K562 (cell line): ENCODE results near the gene TALDO1. TPM values are rescaled to one million over a fixed set of nuclear protein-coding genes. Genes with fewer than 3 reads are reported as not detected.

ENCODE experiments used
- COPS2 ChIP-seq: fragments of 450-650 bp; conservative IDR thresholded peaks from 2 replicates; pipeline ENCODE4 v1.6.1; 2016; ENCODE audit warnings: mild to moderate bottlenecking, moderate library complexity
- CTBP1 ChIP-seq: fragments of 450-650 bp; IDR thresholded peaks from 2 replicates; pipeline ENCODE4 v1.6.1; 2016; ENCODE audit warnings: borderline replicate concordance
- FOXA3 ChIP-seq, 2 experiments: fragments of 450-650 bp in 1 of 2; sonication (generic) in 1 of 2; formaldehyde crosslinking; IDR thresholded peaks in 1 of 2; conservative IDR thresholded peaks in 1 of 2; 2 replicates each; pipeline versions ENCODE4 v1.4.0 to v1.8.0; 2020 to 2022; ENCODE audit warnings: mild to moderate bottlenecking in 2 of 2, missing genetic modification reagents in 1 of 2
- HEY1 ChIP-seq: fragments of 250-450 bp; sonication (Bioruptor Pico); IDR thresholded peaks from 2 replicates; pipeline ENCODE4 v1.5.0; 2020; ENCODE audit warnings: mild to moderate bottlenecking, moderate library complexity, borderline replicate concordance
- HMG20B ChIP-seq: fragments of 250-450 bp; sonication (Bioruptor Pico); IDR thresholded peaks from 2 replicates; pipeline ENCODE4 v1.5.0; 2021; ENCODE audit warnings: mild to moderate bottlenecking
- KLF13 ChIP-seq: fragments of 450-650 bp; IDR thresholded peaks from 2 replicates; pipeline ENCODE4 v1.6.1; 2016; ENCODE audit warnings: missing genetic modification characterization, low read depth, mild to moderate bottlenecking, missing compliant biosample characterization, moderate library complexity, borderline replicate concordance
- MED1 ChIP-seq: sonication (generic); formaldehyde crosslinking; IDR thresholded peaks from 2 replicates; pipeline ENCODE4 v1.8.1; 2023; ENCODE audit warnings: missing genetic modification reagents, borderline replicate concordance
- MYC ChIP-seq, 2 experiments: fragments of 250-450 bp in 1 of 2; sonication (Bioruptor Pico) in 1 of 2; IDR thresholded peaks; 2 replicates each; pipeline versions ENCODE4 v1.5.1 to v1.6.1; 2012 to 2021; ENCODE audit warnings: low read depth in 2 of 2, borderline replicate concordance in 1 of 2, improper control_type of control experiment in 1 of 2, low read length in 1 of 2, mild to moderate bottlenecking in 1 of 2, moderate library complexity in 1 of 2
- RBFOX2 ChIP-seq: fragments of 200-400 bp; formaldehyde crosslinking; IDR thresholded peaks from 2 replicates; pipeline ENCODE4 v1.6.1; 2017; ENCODE audit warnings: low read depth, mild to moderate bottlenecking, low read length, moderate library complexity
- RBM22 ChIP-seq: fragments of 200-400 bp; formaldehyde crosslinking; IDR thresholded peaks from 2 replicates; pipeline ENCODE4 v1.6.1; 2018; ENCODE audit warnings: low read length, low read depth; ENCODE audit not compliant: poor library complexity, severe bottlenecking
- RUNX1 ChIP-seq: sonication (generic); IDR thresholded peaks from 2 replicates; pipeline ENCODE4 v1.6.1; 2016; ENCODE audit warnings: antibody characterized with exemption, low read depth
- SMC3 ChIP-seq: conservative IDR thresholded peaks from 2 replicates; pipeline ENCODE4 v1.6.1; 2011; ENCODE audit warnings: low read depth, low read length, improper control_type of control experiment; ENCODE audit not compliant: insufficient read depth
- SP2 ChIP-seq: IDR thresholded peaks from 2 replicates; pipeline ENCODE4 v1.6.1; 2011; ENCODE audit warnings: mild to moderate bottlenecking, low read depth, low read length, moderate library complexity; ENCODE audit not compliant: poor library complexity, severe bottlenecking; ENCODE audit errors: extremely low read depth
- SRSF1 ChIP-seq: fragments of 200-400 bp; formaldehyde crosslinking; IDR thresholded peaks from 2 replicates; pipeline ENCODE4 v1.6.1; 2017; ENCODE audit warnings: mild to moderate bottlenecking, low read depth, low read length, moderate library complexity
- SRSF7 ChIP-seq: fragments of 200-400 bp; formaldehyde crosslinking; optimal IDR thresholded peaks from 2 replicates; pipeline ENCODE3; 2017; ENCODE audit warnings: mild to moderate bottlenecking, low read depth, low read length
- STAT5B ChIP-seq: fragments of 250-450 bp; sonication (Bioruptor Pico); IDR thresholded peaks from 2 replicates; pipeline ENCODE4 v1.8.0; 2021; ENCODE audit warnings: mild to moderate bottlenecking, inconsistent platforms
- TEAD2 ChIP-seq: fragments of 450-650 bp; IDR thresholded peaks from 2 replicates; pipeline ENCODE4 v1.6.1; 2016; ENCODE audit warnings: missing genetic modification characterization, control low read depth, missing compliant biosample characterization
- TRIM24 ChIP-seq, 2 experiments: fragments of 450-650 bp; IDR thresholded peaks; 2 replicates each; pipeline ENCODE4 v1.6.1; 2016
- ZBTB1 ChIP-seq: sonication (generic); formaldehyde crosslinking; IDR thresholded peaks from 2 replicates; pipeline ENCODE4 v1.8.1; 2023; ENCODE audit warnings: missing genetic modification reagents, low read depth, mild to moderate bottlenecking, borderline replicate concordance
- ZC3H8 ChIP-seq: fragments of 450-650 bp; IDR thresholded peaks from 2 replicates; pipeline ENCODE4 v1.6.1; 2017
- ZNF121 ChIP-seq: sonication (generic); formaldehyde crosslinking; conservative IDR thresholded peaks from 2 replicates; pipeline ENCODE4 v1.8.0; 2022; ENCODE audit warnings: missing genetic modification reagents
- ZNF134 ChIP-seq: fragments of 250-450 bp; sonication (Bioruptor Pico); conservative IDR thresholded peaks from 2 replicates; pipeline ENCODE4 v1.4.0; 2020
- ZNF253 ChIP-seq: fragments of 250-450 bp; sonication (Bioruptor Pico); conservative IDR thresholded peaks from 2 replicates; pipeline ENCODE4 v1.6.1; 2021; ENCODE audit warnings: mild to moderate bottlenecking
- ZNF41 ChIP-seq: fragments of 250-450 bp; sonication (Bioruptor Pico); conservative IDR thresholded peaks from 2 replicates; pipeline ENCODE4 v1.4.0; 2020; ENCODE audit warnings: mild to moderate bottlenecking
- ZNF444 ChIP-seq: fragments of 250-450 bp; sonication (Bioruptor Pico); IDR thresholded peaks from 2 replicates; pipeline ENCODE4 v1.4.0; 2020; ENCODE audit warnings: mild to moderate bottlenecking, moderate library complexity
- ZNF57 ChIP-seq: fragments of 450-650 bp; formaldehyde crosslinking; IDR thresholded peaks from 2 replicates; pipeline ENCODE4 v1.4.0; 2020; ENCODE audit warnings: mild to moderate bottlenecking, moderate library complexity
- ZNF717 ChIP-seq: fragments of 250-450 bp; sonication (Bioruptor Pico); IDR thresholded peaks from 2 replicates; pipeline ENCODE4 v1.5.0; 2021
- polyA plus RNA-seq, 8 experiments: library from polyadenylated mRNA; depleted of rRNA in 4 of 8; stranded (reverse) in 5 of 8; unstranded in 3 of 8; fragments of >200 nt; fragmentation: Nextera tagmentation in 2 of 8; fragmentation: Illumina TruSeq in 1 of 8; extraction: Ambion mirVana in 2 of 8; extraction: Trizol in 1 of 8; gene quantifications; 2 replicates each; pipeline versions ENCODE4 v1.2.1 to v1.2.3, GENCODE V29; 2011 to 2014; ENCODE audit warnings: inconsistent platforms in 1 of 8, missing spikeins in 1 of 8
- total RNA-seq, 7 experiments: library from RNA; depleted of rRNA in 6 of 7; stranded (reverse); fragments of >200 nt in 6 of 7; fragmentation: Illumina TruSeq in 2 of 7; extraction: Trizol in 2 of 7; gene quantifications; 2 replicates each; pipeline versions ENCODE4 v1.2.1 to v1.2.3, GENCODE V29; 2011 to 2021; ENCODE audit warnings: low replicate concordance in 1 of 7
- TF ChIP-seq, protein P1 (sequence below): sonication (generic); formaldehyde crosslinking; IDR thresholded peaks from 2 replicates; pipeline ENCODE4 v1.8.1; 2022; ENCODE audit warnings: missing genetic modification reagents
- TF ChIP-seq, protein P2 (sequence below): IDR thresholded peaks from 3 replicates; pipeline ENCODE4 v1.6.1; 2011; ENCODE audit warnings: borderline replicate concordance, mild to moderate bottlenecking; ENCODE audit not compliant: insufficient read length, insufficient read depth

The TALDO1 gene
- total and polyA plus RNA-seq, 9 of the 15 experiments (the other 6 are each of a cell fraction or from before 2014, with no cell fraction given): 260 to 541 (median 441) TPM

DNA sequence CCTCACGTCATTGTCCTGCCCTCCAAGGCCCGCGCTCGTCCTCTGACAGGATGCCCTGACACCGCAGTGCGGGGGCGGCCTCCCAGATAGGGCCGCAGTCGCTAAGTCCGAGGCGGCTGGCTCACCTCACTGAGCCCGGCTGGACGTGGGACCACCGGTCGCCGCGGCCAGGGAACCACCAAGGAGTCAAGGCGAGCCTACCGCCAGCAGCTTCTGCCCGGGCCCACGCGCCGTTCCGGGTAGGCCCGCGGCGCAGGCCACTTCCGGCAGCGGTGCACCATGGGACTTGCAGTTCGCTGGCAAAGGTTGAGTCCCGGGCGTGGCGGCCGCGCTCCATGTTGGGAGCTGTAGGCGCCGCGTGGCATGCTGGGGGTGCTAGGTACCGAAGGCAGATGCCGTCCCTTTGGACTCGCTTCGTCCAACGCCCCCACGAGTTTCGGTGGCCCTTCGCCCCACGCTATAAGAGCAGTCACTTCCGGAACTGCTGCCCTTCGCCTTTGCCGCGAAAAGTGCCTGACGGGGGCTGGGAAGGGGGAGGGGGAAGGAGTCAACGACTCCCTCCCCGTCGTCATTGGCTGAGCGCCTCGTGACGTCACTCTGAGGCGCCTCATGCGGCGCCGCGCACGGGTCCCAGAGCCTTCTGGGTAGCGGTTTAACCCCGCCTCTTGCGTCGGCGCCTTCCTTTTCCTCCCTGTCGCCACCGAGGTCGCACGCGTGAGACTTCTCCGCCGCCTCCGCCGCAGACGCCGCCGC, 62.2 kb downstream of the TALDO1 start, which contains the start of gene RPLP2 (continued):
- TF ChIP-seq ZNF121 (CRISPR knock-in tag): no peak
- no peak for TF ChIP-seq HMG20B (CRISPR knock-in tag)
- TF ChIP-seq CTBP1: peak; percentile 68
- TF ChIP-seq SRSF7: no peak
- TF ChIP-seq RBFOX2: peak; percentile 96
- TF ChIP-seq SMC3: 0 out of 2 replicates have a peak, but pooled peaks have one; percentile 6
- no peak for TF ChIP-seq MED1
- TF ChIP-seq ZNF57 (CRISPR knock-in tag): no peak
- no peak for TF ChIP-seq ZNF253 (CRISPR knock-in tag)
- TF ChIP-seq, protein P1, sequence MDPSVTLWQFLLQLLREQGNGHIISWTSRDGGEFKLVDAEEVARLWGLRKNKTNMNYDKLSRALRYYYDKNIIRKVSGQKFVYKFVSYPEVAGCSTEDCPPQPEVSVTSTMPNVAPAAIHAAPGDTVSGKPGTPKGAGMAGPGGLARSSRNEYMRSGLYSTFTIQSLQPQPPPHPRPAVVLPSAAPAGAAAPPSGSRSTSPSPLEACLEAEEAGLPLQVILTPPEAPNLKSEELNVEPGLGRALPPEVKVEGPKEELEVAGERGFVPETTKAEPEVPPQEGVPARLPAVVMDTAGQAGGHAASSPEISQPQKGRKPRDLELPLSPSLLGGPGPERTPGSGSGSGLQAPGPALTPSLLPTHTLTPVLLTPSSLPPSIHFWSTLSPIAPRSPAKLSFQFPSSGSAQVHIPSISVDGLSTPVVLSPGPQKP (CRISPR knock-in tag): no peak
- TF ChIP-seq COPS2: no peak
- no peak; the same call in 1 of the 2 replicates for TF ChIP-seq SRSF1
- TF ChIP-seq, protein P2, sequence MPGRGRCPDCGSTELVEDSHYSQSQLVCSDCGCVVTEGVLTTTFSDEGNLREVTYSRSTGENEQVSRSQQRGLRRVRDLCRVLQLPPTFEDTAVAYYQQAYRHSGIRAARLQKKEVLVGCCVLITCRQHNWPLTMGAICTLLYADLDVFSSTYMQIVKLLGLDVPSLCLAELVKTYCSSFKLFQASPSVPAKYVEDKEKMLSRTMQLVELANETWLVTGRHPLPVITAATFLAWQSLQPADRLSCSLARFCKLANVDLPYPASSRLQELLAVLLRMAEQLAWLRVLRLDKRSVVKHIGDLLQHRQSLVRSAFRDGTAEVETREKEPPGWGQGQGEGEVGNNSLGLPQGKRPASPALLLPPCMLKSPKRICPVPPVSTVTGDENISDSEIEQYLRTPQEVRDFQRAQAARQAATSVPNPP: no peak
- no peak for TF ChIP-seq TEAD2
- TF ChIP-seq KLF13 (tag): no peak
- no peak for TF ChIP-seq ZNF134 (CRISPR knock-in tag)
- TF ChIP-seq ZNF717 (CRISPR knock-in tag): no peak
- no peak for TF ChIP-seq HEY1 (CRISPR knock-in tag)
- peak; percentile 90; the same call in 1 of the 2 replicates for TF ChIP-seq ZBTB1 (CRISPR knock-in tag)
- no peak for TF ChIP-seq SP2
- TF ChIP-seq ZNF41 (CRISPR knock-in tag): no peak
- peak; percentile 86 for TF ChIP-seq MYC (IDR thresholded peaks at IDR 0.05; ENCODE audit: low read depth, low read length)
- peak; percentile 97 for TF ChIP-seq MYC (CRISPR knock-in tag; IDR thresholded peaks at IDR 0.05; ENCODE audit: borderline replicate concordance, low read depth)
- peak in 1 of 2 experiments; percentile 82; a peak in 1 of 4 replicates for TF ChIP-seq FOXA3 (CRISPR knock-in tag; conservative IDR thresholded peaks at IDR 0.05 in 1 of 2, IDR thresholded peaks at IDR 0.05 in 1 of 2)
- no peak for TF ChIP-seq STAT5B
- TF ChIP-seq ZNF444 (CRISPR knock-in tag): peak; percentile 93
- peak in 1 of 2 experiments; percentile 58; a peak in 1 of 4 replicates for TF ChIP-seq TRIM24 (IDR thresholded peaks at IDR 0.05)
- no peak for TF ChIP-seq ZC3H8
- no peak for TF ChIP-seq RUNX1
- TF ChIP-seq RBM22: no peak
